Stimulated activated CD8-positive, alpha-beta memory T cell treated with anti-CD3 and anti-CD28 coated beads, Interleukin-15, amount 100 ng/mL, for 4 hours (primary cell): ENCODE results near the gene MAML2.

ENCODE experiments used
- DNase-seq, 2 donors: peaks; one replicate each; pipeline ENCODE4 v3.0.0-alpha.2; 2020; ENCODE audit warnings: low read depth in 2 of 2

The MAML2 gene

DNA sequence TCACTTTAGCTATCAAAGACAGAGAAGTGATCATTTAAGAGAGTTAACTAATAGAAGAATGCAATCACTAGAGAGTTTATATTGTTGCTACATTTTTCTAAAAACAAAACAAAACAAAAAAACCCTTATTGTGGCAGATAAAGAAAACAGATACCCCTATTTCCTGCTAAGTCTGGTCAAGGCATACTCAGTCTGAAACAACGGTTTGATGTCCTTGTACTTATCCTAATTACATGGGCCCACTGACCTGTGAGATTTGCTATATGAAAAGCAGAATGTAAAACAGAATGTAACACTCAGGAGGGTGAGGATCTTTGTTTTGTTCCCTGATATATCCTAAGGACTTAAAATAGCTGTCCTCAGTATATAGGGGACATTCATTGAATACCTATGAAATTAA, 24.6 kb downstream of the MAML2 start:
- no peak for DNase-seq

DNA sequence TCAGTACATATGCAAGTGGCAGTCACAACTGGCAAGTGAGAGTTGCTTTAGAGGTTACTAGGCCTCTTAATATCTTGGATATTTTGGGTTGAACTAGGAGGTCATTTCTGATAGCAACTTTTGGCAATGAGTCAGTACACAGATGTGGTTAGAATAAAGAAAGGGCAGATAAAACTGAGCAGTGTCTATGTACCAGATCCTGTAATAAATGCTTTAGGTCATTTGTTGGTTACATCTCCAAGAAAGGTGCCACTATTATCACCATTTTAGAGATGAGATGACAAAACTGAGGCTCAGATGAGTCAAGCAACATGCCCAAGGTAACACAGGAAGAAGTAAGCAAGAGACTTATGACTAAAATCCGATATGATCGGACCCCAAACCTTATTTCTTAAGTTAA, 25.0 kb downstream of the MAML2 start:
- DNase-seq, result no peak

DNA sequence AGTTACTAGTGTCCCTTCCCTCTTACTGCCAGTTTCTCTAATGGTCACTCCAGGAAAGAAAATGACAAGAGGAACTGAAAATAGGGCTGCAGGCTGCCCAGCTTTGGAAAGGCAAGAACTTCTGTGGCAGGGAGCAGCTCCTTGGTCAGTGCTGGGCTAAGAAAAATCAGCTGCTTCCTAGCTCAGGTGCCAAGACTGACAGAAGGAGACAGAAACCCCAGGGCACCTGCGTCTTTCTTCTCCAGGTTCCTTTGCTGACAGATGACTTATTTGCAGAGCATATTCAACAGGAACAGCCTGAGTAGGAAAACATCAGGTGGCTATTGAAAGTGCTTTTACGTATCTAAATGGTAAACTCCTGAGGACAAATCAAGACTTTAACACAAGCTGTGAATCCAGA, 25.4 kb downstream of the MAML2 start:
- no peak for DNase-seq

DNA sequence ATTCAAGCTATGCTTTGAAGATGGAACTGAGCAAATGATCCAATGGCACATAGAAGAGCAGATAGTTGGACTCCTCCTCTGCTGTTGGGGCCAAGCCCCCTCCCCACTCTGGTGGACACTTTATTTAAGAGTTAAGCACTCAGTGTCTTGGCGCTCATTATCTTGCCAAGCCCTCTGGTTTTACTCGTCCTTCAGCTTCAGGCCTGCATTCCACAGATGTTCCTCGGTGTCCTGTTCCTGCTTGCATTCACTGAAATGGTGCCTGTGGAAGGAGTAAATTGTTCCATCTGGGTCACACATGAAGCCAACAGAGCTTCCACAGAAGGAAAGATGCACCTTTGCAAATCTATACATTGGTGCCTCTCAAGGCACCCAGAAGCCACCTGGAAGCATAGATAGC, 26.1 kb downstream of the MAML2 start:
- DNase-seq, result no peak

DNA sequence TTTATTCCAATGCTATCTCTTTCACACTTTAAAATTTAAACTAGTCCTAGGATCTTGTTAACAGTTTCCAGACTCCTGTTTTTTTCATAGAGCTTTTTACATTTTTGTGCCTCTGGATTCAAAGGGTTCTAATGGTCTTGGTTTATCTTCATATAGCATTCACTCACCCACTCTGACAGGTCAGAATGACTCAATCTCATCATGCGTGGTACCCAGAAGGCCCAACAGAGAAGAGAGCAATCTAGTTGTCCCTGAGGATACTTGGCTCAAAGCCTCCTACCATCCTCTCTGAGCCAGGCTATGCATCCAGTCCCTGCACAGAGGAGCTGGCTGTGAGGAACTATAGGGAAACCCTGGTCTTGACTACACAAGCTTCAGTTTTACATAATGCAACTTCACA, 27.5 kb downstream of the MAML2 start:
- DNase-seq, result no peak

DNA sequence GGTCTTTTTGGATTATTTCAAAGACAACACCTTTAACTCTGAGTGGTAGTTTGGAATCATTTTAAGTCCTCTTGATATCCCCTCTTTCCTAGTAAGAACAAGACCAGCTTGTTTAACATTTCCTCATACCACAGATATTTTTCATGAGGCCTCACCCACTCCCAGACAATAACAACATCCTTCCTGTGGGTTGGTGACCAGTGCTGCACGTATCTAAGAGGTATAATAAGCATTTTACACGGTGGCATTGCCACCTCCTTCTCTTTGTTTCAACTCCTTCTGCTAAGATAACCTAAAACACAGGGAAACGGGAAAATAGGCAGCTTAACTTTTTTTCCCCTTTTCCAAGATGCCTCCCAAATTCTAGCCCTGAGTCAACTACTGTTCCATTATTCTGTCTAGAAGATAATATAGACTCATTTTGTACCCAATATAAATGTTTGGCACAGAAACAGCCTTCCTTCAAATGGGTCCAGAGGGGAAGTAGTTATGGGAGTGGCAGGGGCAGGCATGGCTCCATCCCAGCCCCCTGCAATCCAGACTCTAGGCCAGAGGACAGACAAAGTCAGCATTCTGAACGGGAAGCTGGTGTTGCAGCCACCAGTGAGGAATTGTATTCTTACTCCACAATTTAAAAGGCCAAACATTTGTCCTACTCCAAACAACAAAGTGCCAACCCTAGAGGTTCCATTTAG, 28.5 kb downstream of the MAML2 start:
- no peak for DNase-seq

DNA sequence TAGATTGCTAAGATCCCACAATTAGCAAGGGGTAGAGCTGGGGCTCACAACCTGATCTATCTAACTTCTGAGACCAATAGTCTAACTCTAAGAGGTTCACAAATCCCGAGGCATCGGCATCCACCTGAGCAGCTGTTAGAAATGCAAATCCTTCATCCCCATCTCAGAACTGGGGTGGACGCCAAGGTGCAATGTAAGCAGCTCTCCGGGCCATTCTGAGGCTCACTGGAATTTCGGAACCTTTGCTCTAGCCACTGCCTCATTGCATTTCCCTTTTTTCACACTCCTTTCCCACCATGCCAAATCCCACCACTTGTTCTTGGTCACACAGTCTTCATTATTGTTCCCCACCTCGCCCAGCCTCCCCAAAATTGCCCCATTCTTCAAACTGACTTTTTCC, 29.8 kb downstream of the MAML2 start:
- DNase-seq, result no peak

DNA sequence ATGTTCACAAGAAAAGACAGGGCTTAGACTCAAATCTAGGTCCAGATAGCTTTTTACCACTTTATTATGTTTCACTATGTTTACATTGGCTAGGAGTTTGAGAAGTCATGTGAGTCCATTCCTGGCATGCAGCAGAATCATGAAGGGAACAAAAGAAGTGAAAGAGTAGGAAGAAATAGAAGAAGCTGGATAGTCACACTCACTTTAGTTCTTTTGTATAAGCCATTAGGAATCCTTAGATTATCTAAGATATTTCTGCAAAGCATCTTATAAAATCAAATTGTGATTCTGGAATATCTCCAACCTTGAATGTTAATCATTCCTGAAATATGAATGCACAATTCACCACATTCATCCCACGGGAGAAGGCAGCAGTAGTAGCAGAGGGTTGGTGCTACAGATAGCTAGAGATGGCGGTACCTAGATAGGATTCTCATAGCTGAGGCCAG, 31.9 kb downstream of the MAML2 start:
- no peak for DNase-seq

DNA sequence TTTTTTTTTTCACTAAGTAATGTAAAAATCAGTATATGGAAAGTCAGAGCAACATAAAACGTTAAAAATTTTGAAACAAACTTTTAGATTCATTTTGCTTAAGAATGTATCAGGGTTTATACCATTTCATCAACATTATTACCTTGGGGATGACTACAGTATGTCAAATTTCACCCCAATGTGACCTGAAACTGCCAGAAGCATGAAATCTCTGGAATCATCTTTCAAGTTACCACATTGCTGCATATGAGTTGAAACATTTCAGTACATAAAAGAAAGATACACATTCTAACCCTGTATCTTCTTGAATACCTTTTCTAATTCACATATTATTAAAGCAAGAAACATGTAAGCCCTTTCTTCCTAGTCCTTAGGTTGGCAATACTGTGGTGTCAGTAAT, 32.8 kb downstream of the MAML2 start:
- no peak for DNase-seq

DNA sequence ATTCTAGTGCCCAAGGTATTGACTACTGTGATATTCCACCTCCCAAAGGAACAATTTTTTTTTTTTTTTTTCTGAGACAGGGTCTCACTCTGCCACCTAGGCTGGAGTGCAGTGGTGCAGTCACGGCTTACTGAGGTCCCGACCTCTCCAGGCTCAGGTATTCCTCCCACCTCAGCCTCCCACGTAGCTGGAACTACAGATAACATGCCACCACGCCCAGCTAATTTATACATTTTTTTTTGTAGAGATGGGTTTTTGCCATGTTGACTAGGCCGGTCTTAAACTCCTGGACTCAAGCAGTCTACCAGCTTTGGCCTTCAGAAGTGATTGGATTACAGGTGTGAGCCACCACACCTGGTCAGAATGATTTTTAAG, 33.4 kb downstream of the MAML2 start:
- no peak for DNase-seq

DNA sequence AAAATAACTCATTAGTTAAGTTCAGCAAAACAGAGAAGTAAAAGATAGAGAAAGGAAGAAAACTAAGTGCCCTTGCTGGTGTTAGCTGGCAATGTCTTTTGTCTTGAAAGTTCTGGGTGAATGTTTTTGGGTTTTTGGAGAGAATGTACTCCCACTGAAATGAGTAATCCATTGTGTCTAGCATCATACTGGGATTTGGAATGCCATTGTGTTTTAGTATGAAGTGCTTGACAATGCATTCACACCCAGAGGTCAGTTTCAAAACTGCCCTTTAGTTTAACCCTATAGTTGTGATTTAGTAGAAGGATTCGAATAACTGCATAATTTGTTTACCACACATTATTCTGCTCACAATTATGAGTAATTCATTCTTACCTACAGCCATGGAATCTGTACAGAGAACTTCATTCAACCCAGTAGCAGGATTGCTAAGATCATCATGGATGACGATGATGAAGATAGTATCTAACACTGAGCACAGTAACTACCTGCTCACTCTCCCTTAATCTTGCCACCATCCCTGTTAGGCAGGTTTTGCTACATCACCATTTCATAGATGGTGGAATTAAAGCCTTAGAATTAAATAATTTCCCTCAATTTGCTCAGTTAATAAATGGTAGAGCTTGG, 33.9 kb downstream of the MAML2 start:
- DNase-seq, result no peak

DNA sequence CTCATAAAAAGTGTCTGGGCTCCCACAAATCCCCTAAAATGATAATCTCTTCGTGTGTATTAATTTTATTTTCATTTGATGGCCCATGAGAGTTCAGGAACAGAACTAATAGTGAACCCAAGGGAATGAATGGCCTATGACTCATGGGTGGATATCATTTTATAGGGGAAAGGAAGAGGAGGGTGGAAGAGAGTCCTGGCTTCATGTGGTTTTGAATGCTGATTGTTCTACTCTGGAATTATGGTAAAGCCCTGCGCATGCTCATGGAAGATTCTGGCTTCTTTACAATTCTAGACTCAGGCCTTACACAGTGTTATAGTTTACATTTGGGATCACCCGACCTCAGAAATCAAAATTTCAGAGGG, 35.2 kb downstream of the MAML2 start:
- no peak for DNase-seq

DNA sequence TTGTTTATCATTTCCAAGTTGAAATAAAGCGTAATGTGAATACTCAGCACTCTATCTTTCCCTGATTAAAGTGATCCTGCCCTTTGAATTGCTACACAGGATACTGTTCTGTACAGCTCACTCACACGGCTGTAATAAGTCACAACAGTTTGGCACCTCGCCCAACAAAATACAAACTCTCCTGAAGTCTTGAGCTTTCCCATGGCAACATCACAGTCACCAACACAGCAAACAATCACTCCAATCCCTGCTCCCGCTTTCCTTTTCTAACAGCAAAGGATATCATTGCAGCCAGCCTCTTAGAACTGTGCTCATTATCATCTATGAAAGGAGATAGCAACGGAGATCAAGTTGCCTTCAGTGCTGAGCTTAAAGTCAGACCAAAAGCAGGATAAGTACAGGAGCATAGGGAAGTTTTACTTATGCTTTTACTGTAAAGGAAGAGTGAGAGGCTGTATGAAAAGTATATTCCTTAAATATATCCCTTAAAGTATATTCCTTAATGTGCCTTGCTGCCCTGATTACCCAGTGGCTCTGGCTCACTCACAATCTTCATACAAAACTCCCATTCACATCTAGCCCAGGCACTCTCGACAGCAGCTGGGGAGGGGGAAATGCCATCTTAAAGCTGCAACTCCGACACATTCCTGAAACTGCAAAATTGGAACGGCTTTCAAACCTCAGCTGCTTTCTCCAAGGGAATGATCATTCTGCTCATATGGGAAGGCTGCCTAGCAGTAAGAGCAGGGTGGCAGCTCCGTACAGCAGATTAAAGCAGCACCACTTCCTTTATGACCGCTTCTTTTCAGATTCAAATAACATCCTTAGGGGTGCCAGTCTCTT, 35.8 kb downstream of the MAML2 start:
- DNase-seq, result no peak

DNA sequence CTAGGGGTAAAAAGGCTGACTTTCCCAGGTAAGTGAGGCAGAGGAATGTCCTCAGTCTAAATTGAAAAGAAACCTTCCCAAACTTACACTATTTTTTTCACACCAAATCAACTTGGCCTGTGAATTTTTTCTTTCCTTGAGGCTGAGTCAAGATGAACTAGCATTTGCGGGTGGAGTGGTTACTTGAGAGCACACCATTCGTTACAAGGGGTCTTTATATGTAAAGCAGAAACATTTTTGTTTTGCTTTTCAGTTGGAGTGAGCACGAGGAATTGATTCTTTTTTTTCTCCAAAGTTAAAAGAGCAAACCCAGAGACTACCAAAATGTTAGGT, 36.4 kb downstream of the MAML2 start:
- no peak for DNase-seq

DNA sequence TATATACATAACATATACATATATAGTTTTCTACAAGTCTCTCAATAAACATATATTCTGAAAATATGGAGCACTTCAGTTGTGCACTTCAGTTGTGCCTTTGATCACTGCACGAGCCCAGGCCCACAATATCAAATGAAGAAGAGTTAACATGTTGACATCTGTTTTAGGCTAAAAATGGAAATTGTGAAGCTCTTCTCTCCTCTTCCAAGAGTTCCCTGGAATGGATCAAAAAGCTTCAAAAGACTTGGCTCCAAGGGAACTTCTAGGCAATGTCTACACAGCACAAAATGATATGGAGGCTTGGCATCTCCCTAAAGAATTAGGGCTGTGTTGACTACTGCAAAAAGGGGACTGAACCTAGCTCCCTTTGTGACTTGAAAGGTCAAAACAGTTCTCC, 36.9 kb downstream of the MAML2 start:
- no peak for DNase-seq

DNA sequence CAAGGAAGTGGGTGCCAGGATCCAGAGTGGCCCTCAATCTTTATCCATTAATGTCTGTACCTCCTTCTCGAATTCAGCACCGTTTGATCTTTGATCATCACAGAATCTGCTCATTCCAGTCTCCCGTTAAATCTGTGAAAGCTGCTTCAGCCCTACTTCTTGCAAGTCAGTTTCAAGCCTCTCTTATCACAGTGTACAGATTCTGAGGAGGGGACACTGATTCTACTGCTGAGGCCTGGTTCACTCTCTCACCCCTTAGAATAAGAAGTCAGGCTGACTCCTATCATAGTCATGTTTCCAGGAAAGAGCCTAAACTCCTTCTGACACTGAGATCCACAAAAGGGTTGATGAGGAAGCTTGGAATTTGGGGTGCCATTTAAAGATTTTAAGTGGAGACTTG, 39.0 kb downstream of the MAML2 start:
- DNase-seq, result no peak

DNA sequence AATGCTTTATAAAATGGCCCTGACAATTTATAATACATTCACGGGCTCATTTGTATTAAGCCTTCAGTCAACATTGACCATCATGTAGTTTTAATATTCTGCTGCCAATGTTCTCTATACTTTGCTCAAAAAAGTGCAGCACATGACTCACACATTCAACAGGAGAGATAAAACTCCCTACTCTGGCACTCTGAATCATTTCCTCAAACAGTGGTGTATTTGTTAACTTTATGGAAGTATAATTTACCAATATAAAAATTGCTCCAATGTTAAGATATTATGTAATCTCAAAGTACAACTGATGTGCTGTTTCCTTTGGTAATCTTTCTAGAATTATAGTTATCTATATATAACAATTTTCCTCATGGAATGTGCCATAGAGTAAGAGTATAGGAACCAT, 39.9 kb downstream of the MAML2 start:
- DNase-seq, result no peak

DNA sequence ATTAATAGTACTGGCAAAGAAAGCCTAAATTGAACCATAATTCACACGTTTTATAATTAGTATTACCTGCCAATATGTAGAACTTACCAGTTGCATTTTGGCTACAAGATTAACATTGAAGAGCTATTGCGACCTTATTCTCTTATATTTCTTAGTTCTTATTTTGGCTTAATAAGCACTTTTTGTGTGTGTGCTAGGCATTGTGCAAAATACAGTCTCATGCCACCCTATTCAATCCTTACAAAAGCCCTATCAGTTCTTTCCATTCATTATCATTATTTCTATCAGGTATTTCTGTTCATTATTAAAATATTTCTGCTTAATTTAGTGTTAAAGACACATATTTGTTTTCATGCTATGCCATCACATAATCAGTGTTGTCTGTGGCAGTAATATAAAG, 41.2 kb downstream of the MAML2 start:
- DNase-seq, result no peak

DNA sequence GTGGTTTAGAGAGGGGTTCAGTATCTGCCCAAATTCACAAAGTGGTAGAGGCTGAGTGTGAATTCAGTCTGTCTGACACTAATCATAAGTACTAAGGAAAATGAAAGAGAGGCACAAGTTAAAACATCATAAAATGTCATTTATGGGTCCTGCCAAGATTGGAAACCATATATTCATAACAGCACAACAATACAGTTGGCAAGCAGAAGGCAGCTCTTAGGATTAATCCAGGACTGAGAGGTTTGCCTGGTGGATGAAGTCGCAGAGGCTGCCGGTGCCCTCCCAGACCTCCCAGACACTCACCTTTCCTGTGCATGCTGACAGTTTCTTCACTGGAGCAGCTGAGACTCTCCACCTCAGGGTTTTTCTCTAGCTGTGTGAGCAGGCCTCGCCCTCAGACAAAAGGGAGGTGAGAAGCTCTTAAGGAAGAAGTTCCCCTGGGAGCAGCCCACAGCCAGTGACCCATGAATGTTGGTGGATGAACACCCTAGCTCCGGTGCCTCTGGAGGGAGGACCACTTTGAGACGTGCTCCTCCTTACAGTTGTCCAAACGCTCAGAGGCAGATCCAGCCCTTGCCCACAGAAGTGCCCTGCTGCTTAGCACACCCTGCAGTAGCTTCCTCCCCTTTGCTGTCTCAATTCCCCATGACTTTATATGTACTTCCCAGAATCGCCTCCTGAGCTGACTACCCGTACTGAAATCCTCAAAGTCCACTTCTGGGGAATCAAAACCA, 43.7 kb downstream of the MAML2 start:
- no peak for DNase-seq

DNA sequence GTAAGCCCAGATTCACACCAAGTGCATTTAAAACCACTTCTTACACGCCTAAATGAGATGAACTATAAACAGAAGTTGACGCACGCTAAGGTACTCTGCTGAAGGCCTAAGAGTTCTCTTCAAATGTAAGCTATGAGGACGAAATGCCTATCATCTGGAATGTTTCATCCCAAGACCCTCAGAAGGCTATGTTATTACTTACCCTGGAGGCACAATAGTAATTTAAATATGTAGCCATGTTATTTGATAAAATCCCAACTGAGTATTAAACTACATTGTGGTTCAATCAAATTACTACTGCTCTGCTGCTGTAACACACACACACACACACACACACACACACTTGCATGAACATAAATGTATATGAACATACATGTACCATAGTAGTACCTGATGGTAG, 47.6 kb downstream of the MAML2 start:
- DNase-seq, result no peak

DNA sequence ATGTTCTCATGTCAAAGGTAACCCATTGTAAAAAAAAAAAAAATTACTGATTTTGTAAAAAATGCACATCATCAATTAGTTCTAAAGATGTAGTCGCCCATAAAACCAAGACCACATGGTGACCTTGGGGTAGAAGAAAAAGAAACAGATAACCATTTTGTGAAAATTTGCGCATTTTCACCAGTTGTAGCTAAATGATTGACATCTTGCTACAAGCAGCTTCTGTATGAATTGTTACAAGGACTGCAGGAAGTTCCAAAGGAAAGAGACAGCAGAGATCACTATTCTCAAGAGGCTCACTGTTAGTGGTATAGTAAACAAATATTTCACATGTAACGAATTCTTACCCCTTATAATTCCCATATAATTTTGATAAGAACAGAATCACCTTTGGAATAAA, 48.7 kb downstream of the MAML2 start:
- no peak for DNase-seq

DNA sequence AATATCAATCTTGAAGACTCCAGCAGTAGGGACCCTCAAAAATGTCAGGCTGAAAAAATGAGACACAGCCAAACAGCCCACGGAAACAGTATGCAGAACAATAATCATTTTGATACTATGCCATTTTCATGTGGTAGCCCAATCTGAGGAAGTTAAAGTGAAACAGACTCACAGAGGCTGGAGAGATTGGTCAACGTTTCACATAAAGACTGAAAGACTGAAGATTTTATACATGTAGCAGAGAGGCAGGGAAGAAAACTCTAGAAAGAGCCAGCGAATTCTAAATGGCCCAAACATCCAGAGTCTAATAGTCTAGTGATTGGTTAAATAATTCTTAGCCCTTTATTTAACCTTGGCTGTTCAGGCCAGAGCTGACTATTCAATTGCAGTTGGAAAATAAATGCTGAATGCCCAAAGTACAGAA, 49.4 kb downstream of the MAML2 start:
- no peak for DNase-seq

DNA sequence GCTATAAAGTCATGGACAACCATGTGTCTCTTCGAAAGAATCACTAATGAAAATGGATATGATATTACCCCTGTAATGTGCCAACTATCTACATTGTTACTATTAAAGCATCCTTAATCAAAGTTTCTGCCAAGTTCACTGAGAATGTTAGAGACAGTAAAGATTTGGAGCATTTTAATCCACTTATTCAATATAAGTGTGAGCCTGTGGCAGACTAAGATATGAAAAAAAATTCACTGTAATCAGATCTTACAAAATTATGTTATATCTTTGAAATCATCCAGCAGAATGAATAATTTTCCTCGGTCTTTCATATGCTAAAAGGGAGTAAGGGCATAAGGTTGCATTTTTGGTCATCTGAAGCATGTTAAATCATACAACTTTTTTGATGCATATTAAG, 49.9 kb downstream of the MAML2 start:
- no peak for DNase-seq
